Activated CD4-positive, alpha-beta T cell treated with anti-CD3 and anti-CD28 coated beads, Interleukin-2, Interleukin-4, amounts not matched to agents 100 ng/mL and 50 ng/mL, durations not matched to agents 16 hours and 8 hours (primary cell): ENCODE results near the gene OBP2B.
"Not testable (repeated sequence)": the region's sequence is repeated elsewhere in the genome, so short reads cannot be mapped to it uniquely, and the experiment has no call there.

ENCODE experiments used
- DNase-seq: peaks from one replicate; pipeline ENCODE4 v3.0.0-alpha.2; 2020; ENCODE audit warnings: low spot score

Gene OBP2B

GRCh38 chr9:133238272-133238850 lies 29.3 kb upstream of the OBP2B start:
- peak; percentile 20 for DNase-seq

- no peak for DNase-seq
Measured at GRCh38 chr9:133237035-133237731, 28.1 kb upstream of the OBP2B start.

GRCh38 chr9:133236291-133237034 lies 27.4 kb upstream of the OBP2B start:
- not testable (repeated sequence) for DNase-seq

GRCh38 chr9:133235549-133236222 lies 26.6 kb upstream of the OBP2B start:
- DNase-seq: no peak

GRCh38 chr9:133234577-133235322 lies 25.7 kb upstream of the OBP2B start:
- DNase-seq: no peak

GRCh38 chr9:133233681-133234432 lies 24.8 kb upstream of the OBP2B start:
- DNase-seq: no peak

GRCh38 chr9:133231934-133232568 lies 23.0 kb upstream of the OBP2B start:
- not testable (repeated sequence) for DNase-seq

- DNase-seq: not testable (repeated sequence)
Measured at GRCh38 chr9:133230514-133230913, 21.5 kb upstream of the OBP2B start.

- DNase-seq: no peak
Measured at GRCh38 chr9:133230093-133230492, 21.0 kb upstream of the OBP2B start.

- DNase-seq: not testable (repeated sequence)
Measured at GRCh38 chr9:133228474-133229193, 19.6 kb upstream of the OBP2B start.

GRCh38 chr9:133227996-133228395 lies 18.9 kb upstream of the OBP2B start:
- not testable (repeated sequence) for DNase-seq

- DNase-seq: no peak
Measured at GRCh38 chr9:133227242-133227860, 18.3 kb upstream of the OBP2B start.

GRCh38 chr9:133226219-133227171 lies 17.4 kb upstream of the OBP2B start:
- no peak for DNase-seq

- no peak for DNase-seq
Measured at GRCh38 chr9:133225171-133226011, 16.3 kb upstream of the OBP2B start.

GRCh38 chr9:133224762-133225161 lies 15.7 kb upstream of the OBP2B start:
- DNase-seq: no peak

- DNase-seq: not testable (repeated sequence)
Measured at GRCh38 chr9:133223159-133223756, 14.2 kb upstream of the OBP2B start.

- not testable (repeated sequence) for DNase-seq
Measured at GRCh38 chr9:133221994-133222393, 12.9 kb upstream of the OBP2B start.
